BE2C (cell line): ENCODE results near the gene AGR2. TPM values are rescaled to one million over a fixed set of nuclear protein-coding genes. Genes with fewer than 3 reads are reported as not detected.
"Not testable (repeated sequence)": the region's sequence is repeated elsewhere in the genome, so short reads cannot be mapped to it uniquely, and the experiment has no call there.

Experiments used
- DNase-seq: peaks from one replicate; pipeline ENCODE4 v3.0.0-alpha.2; 2020
- H3K27me3 ChIP-seq: fragments of 250-450 bp; sonication (Bioruptor Pico); 2 replicates; pipeline ENCODE4 v1.5.1; 2020; ENCODE audit warnings: mild to moderate bottlenecking
- H3K36me3 ChIP-seq: fragments of 250-450 bp; sonication (Bioruptor Pico); 2 replicates; pipeline ENCODE4 v1.5.1; 2020; ENCODE audit warnings: mild to moderate bottlenecking
- H3K4me1 ChIP-seq: fragments of 250-450 bp; sonication (Bioruptor Pico); 2 replicates; pipeline ENCODE4 v1.5.1; 2020
- H3K4me3 ChIP-seq: 2 replicates; pipeline ENCODE4 v1.5.1; 2011; ENCODE audit warnings: low read depth, low read length
- H3K9me3 ChIP-seq: fragments of 250-450 bp; sonication (Bioruptor Pico); 2 replicates; pipeline ENCODE4 v1.5.1; 2020
- polyA plus RNA-seq: library from polyadenylated mRNA; unstranded; fragments of >200 nt; gene quantifications from one replicate; pipeline ENCODE4 v1.2.1, GENCODE V29; 2012; ENCODE audit warnings: low read depth, missing spikeins; ENCODE audit not compliant: insufficient read length, insufficient read depth
- TF ChIP-seq, protein P1 (sequence below): IDR thresholded peaks from 2 replicates; pipeline ENCODE4 v1.5.1; 2012; ENCODE audit warnings: mild to moderate bottlenecking, low read depth, low read length

AGR2 gene
- not detected for polyA plus RNA-seq

DNA sequence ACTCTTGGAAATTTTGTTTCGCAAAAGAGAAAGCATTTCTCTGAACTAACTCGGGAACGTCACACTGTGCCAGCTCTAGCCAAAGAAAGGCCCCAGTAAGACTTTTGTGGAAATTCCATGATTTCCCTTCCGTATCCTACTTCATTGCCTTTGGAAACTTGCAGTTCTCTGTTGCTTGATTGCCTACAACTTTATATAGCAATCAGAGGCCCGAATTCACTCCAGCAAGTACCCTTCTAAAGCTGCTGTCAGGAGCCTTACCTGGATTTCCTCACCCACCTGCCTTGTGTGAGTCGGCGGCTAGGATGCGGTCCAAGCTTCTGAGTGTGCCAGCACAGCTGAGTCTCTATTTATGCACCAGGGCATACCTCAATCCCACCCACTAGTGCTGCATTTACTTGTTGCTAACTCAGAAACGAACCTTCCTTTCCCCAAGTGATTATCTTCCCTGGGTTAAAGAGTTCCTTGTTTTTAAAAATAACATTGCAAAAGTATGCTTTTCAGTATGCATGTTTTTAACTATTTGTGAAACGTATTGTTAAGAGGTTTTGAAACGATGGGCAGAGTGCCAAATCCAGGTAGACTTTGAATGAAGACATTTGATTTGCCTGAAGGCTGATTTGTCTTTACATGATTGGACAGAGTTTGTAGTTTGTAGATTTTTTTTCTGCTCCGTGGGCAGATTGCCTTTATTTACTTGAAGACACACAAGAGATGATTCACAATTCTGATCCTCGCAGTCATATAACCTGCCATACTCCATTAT lies at the start of gene AGR2:
Gene AGR2, minus strand, starts transcription at position 326 of the 766 bp plus-strand sequence. CDS start 3,203 bp downstream, outside the sequence.
- DNase-seq: no peak
- Histone ChIP-seq H3K36me3 (no peaks in the 10 kb centered on the region), H3K9me3 (no peaks in the 10 kb centered on the region), H3K4me3 (no peak within 1 kb of the TSS), H3K4me1 (no peaks in the 10 kb centered on the region; the same call in none of the 2 replicates), H3K27me3 (peaks cover 9% of the 10 kb centered on the region)
- TF ChIP-seq, protein P1, sequence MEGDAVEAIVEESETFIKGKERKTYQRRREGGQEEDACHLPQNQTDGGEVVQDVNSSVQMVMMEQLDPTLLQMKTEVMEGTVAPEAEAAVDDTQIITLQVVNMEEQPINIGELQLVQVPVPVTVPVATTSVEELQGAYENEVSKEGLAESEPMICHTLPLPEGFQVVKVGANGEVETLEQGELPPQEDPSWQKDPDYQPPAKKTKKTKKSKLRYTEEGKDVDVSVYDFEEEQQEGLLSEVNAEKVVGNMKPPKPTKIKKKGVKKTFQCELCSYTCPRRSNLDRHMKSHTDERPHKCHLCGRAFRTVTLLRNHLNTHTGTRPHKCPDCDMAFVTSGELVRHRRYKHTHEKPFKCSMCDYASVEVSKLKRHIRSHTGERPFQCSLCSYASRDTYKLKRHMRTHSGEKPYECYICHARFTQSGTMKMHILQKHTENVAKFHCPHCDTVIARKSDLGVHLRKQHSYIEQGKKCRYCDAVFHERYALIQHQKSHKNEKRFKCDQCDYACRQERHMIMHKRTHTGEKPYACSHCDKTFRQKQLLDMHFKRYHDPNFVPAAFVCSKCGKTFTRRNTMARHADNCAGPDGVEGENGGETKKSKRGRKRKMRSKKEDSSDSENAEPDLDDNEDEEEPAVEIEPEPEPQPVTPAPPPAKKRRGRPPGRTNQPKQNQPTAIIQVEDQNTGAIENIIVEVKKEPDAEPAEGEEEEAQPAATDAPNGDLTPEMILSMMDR: no peak

- DNase-seq, H3K9me3 ChIP-seq, H3K4me3 ChIP-seq, H3K36me3 ChIP-seq, H3K27me3 ChIP-seq, H3K4me1 ChIP-seq: not testable (repeated sequence)
Observed at GRCh38 chr7:16853189-16853588, 48.4 kb upstream of the AGR2 start.

- no peak for DNase-seq
- Histone ChIP-seq H3K27me3 (peaks cover 2% of the 10 kb centered on the region), H3K36me3 (no peaks in the 10 kb centered on the region), H3K9me3 (no peaks in the 10 kb centered on the region), H3K4me3 (no peak overlapping the region), H3K4me1 (no peaks in the 10 kb centered on the region)
- TF ChIP-seq, protein P1: no peak
Observed at GRCh38 chr7:16851829-16852228, 47.0 kb upstream of the AGR2 start.

DNA sequence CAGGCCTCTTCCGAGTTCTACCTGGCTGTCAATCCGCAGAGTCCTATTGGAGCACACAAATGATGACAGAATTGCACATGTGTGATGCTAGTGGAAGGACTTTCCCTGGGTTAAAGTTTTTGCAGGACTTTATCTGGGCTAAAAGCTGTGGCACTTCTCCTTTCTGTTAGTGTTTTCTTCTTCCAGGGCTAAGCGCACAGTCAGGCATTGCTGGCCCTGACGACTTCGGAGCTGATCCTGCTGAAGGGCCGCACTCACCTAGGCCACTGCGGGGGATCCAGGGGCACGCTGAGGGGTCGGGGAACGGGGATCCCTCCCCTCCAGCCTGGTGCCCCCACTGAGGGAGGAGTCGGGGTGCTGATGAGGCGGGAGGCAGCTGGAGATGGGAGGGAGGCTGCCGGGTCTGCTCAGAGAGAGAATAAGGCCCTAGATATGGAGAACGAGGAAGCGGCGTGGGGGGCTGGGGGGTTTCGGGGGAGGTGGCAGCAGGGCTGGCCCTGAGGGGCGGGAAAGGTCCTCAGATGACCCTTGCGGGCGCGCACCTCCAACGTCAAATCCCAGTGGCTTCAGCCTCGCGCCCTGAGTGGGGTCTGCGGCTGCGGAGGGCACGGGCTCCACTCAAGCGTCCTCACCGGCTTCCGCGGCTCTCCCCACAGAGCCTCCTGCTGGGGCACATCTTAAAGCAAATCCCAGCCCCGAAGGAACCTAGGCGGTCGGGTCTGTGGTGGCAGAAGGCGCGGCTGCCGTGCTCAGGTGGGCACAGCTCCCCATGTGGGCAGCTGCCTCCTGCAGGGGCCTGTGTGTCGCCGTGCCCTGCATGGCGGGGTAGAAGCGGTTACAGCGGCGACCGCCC lies 46.0 kb upstream of the AGR2 start:
- no peaks in the 10 kb centered on the region for H3K4me1 ChIP-seq
- TF ChIP-seq, protein P1: no peak
- no peaks in the 10 kb centered on the region for H3K36me3 ChIP-seq
- peaks cover 11% of the 10 kb centered on the region for H3K27me3 ChIP-seq
- no peak for DNase-seq
- H3K4me3 ChIP-seq: no peak overlapping the region
- H3K9me3 ChIP-seq: no peaks in the 10 kb centered on the region

- no peak overlapping the region for H3K4me3 ChIP-seq
- H3K36me3 ChIP-seq: no peaks in the 10 kb centered on the region
- TF ChIP-seq, protein P1: no peak
- no peaks in the 10 kb centered on the region for H3K4me1 ChIP-seq
- H3K9me3 ChIP-seq: no peaks in the 10 kb centered on the region
- DNase-seq: no peak
- H3K27me3 ChIP-seq: peaks cover 15% of the 10 kb centered on the region
Observed at GRCh38 chr7:16849296-16850148, 44.7 kb upstream of the AGR2 start.

DNA sequence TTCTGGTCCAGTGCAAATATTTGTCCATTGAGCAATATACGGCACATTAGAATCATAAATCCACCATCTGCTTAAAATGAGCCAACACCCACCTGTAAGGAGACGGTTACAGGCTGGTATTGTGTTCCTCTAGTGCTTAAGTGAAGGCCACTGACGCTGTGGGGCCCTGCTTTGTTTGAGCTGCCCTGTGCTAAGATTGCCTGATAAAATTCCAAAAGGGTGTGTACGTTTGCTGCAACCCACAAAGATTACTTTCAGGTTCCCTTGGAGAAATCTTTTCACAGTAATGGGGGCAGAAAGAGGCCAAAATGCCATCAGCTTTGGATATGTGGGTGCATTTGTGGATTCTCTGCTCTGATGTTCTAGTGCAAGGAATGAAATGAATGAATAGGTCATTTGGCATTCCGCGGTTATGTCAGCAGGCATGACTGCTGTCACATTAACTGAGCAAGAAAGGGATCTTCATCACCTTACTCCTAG lies 42.6 kb upstream of the AGR2 start:
- no peak for DNase-seq
- H3K27me3 ChIP-seq: peaks cover 15% of the 10 kb centered on the region
- H3K4me1 ChIP-seq: no peaks in the 10 kb centered on the region
- no peaks in the 10 kb centered on the region for H3K9me3 ChIP-seq
- TF ChIP-seq, protein P1: no peak
- H3K36me3 ChIP-seq: no peaks in the 10 kb centered on the region
- H3K4me3 ChIP-seq: no peak overlapping the region
